Central memory CD8-positive, alpha-beta T cell (primary cell): ENCODE results near the gene EPHB2.

Experiments used
- ATAC-seq: fragments of 150-1000 bp; cut with Tn5 transposase; replicated peaks from 2 replicates; pipeline ENCODE4 v1.10.0; 2022; ENCODE audit warnings: mild to moderate bottlenecking, moderate FRiP score, moderate number of reproducible peaks; ENCODE audit not compliant: poor library complexity, severe bottlenecking; ENCODE audit errors: extremely low read depth
- DNase-seq, 2 donors: peaks; one replicate each; pipeline ENCODE4 v3.0.0; 2021; ENCODE audit warnings: low spot score in 2 of 2
- H3K27ac Mint-ChIP-seq: one replicate; pipeline ENCODE4 v1.8.0; 2022; ENCODE audit warnings: low read depth, mild to moderate bottlenecking, moderate library complexity, mixed read lengths
- H3K27me3 Mint-ChIP-seq: one replicate; pipeline ENCODE4 v1.8.0; 2022; ENCODE audit warnings: mixed read lengths
- H3K36me3 Mint-ChIP-seq: one replicate; pipeline ENCODE4 v1.8.0; 2022; ENCODE audit warnings: mild to moderate bottlenecking, moderate library complexity, mixed read lengths; ENCODE audit not compliant: insufficient read depth
- H3K4me1 Mint-ChIP-seq: one replicate; pipeline ENCODE4 v1.8.0; 2022; ENCODE audit warnings: mixed read lengths
- H3K4me3 Mint-ChIP-seq: one replicate; pipeline ENCODE4 v1.8.0; 2022; ENCODE audit warnings: mild to moderate bottlenecking, moderate library complexity, mixed read lengths
- H3K9me3 Mint-ChIP-seq: one replicate; pipeline ENCODE4 v1.8.0; 2022; ENCODE audit warnings: mixed read lengths

Gene EPHB2

DNA sequence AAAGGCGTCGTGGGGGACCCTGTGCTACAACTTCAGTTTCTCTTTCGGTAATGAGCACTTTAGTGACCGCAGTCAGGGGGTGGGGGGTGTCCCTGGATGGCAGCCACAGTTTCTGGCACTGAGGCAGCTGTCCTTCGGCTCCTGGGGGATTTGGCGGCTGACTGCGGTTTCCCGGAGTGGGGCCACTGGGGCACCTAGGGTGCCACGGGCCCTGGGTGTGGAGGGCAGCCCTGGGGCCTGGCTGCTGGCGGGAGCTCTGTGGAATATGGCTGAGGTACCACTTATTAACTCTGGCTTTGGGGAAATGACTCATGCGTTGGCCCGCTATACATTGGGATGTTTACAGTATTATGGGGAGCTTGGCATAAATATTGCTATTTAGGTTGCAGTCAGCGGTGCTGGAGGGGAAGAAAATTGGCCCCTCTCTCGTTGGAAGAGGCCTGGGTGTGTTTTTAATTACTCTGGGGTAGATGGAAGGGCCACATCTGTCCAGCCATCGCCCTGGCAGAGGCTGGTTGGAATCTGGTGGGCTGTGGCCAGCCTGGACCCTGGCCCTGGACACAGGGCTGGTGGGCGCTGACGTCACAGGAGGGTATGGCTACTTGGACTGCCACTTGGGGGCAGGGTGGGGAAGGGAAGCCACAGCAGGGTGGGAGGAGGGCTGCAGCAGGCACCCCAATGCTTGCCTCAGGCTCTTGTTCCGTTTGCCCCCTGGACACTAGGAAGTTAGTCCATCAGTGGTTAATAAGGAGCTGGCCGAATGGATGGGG is 2.0 kb downstream of the EPHB2 start:
- H3K27ac Mint-ChIP-seq = no peak overlapping the region
- no peak for ATAC-seq
- no peak for DNase-seq
- H3K9me3 Mint-ChIP-seq = no peaks in the 10 kb centered on the region
- H3K27me3 Mint-ChIP-seq = peaks cover 76% of the 10 kb centered on the region
- peak overlapping the region; percentile 59 for H3K4me3 Mint-ChIP-seq
- H3K36me3 Mint-ChIP-seq = peaks cover 5% of the 10 kb centered on the region
- H3K4me1 Mint-ChIP-seq = peaks cover 10% of the 10 kb centered on the region

DNA sequence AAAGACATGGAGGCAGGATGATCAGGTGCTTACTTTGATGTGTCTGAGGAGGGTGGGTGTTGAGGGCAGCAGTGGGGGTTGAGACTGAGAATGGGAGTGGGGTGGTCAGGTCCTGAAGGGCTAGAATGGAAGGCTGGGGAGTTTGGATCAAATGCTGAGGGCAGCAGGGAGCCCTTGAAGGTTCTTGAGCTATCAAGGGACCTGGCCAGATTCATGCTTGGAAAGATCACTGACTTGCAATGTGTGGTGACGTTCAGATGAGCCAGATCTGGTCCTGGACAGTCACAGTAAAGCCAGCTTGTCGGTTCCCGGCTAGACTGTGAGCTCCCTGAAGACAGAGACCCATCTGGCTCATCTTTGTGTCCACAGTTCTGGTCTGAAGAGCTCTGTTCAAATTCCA is 3.8 kb downstream of the EPHB2 start:
- Mint-ChIP-seq H3K27me3 (peaks cover 58% of the 10 kb centered on the region), H3K4me3 (no peak overlapping the region)
- DNase-seq = no peak

DNA sequence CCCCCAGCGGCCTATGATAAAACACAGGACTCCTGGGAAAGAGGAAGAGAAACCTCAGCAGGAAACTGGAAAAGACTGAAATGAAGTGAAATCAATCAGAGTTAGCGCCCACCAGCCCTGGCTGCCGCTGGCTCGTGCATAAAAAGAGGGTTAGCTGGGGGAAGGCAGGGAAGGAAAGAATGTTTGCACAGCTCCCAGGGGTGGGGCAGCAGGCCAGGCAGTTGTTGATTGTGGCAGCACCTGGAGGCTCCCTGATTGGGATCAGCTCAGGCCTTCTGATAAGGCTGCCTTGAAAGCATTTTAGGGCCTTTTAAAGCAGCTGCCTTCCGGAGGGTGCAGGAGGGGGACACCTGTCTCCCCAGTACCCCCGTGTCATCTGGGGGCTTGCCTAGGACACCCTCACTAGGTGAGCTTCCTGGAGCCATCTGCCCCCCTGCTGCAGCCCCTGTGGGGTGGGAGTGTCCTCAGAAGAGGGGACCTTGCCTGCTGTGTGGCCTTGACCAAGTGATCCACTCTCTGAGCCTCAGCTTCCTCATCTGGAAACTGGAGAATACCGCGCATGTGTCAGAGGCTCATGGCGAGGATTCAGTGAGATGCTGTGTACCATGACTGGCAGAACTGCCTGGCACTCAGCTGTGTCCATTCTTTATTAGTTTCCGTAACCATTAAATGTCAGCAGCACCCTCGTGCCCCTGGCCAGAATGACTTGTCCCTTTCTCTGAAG is 6.6 kb downstream of the EPHB2 start:
- H3K27me3 Mint-ChIP-seq = peaks cover 47% of the 10 kb centered on the region
- DNase-seq = no peak
- no peak overlapping the region for H3K4me3 Mint-ChIP-seq
- no peaks in the 10 kb centered on the region for H3K9me3 Mint-ChIP-seq
- H3K4me1 Mint-ChIP-seq = peaks cover 7% of the 10 kb centered on the region
- peaks cover 2% of the 10 kb centered on the region for H3K36me3 Mint-ChIP-seq
- no peak overlapping the region for H3K27ac Mint-ChIP-seq
- ATAC-seq = no peak

More for the DNA sequence above, 3.8 kb downstream of the EPHB2 start:
- peaks cover 10% of the 10 kb centered on the region for H3K4me1 Mint-ChIP-seq
- no peaks in the 10 kb centered on the region for H3K9me3 Mint-ChIP-seq
- peaks cover 2% of the 10 kb centered on the region for H3K36me3 Mint-ChIP-seq
- no peak overlapping the region for H3K27ac Mint-ChIP-seq
- no peak for ATAC-seq

DNA sequence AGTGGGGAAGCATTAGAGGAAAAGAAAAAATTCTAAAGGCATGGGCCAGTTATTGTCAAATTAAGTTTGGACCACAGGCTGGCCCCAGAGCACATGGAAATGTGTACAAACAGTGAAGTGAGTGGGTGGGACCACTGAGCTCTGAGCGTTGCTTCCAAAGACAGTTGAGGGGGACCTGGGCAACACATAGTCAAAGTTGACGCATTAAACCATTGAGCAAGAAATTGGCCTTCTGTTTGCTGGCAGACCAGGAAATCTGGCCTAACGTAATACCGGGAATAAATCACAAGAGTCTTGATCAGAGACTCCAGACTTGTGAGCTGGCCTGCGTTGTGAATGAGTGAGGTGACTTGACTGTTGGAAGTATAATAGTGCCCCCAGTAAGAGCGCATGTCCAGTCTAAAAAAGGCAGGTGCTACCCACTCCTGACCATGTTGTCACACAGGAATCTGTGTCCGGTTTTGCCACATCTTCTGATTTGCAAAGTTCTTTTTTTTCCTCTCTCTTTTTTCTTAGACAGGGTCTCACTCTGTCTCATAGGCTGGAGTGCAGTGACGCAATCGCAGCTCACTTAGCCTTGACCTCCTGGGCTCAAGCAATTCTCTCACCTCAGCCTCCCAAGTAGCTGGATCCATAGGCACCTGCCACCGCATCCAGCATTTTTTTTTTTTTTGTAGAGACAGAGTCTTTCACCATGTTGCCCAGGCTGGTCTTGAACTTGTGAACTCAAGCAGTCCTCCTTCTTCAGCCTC is 10.7 kb downstream of the EPHB2 start:
- Mint-ChIP-seq H3K27ac (no peak overlapping the region), H3K4me3 (no peak overlapping the region), H3K36me3 (no peaks in the 10 kb centered on the region), H3K4me1 (no peaks in the 10 kb centered on the region), H3K27me3 (peaks cover 9% of the 10 kb centered on the region), H3K9me3 (no peaks in the 10 kb centered on the region)
- ATAC-seq (no peak), DNase-seq (no peak)

DNA sequence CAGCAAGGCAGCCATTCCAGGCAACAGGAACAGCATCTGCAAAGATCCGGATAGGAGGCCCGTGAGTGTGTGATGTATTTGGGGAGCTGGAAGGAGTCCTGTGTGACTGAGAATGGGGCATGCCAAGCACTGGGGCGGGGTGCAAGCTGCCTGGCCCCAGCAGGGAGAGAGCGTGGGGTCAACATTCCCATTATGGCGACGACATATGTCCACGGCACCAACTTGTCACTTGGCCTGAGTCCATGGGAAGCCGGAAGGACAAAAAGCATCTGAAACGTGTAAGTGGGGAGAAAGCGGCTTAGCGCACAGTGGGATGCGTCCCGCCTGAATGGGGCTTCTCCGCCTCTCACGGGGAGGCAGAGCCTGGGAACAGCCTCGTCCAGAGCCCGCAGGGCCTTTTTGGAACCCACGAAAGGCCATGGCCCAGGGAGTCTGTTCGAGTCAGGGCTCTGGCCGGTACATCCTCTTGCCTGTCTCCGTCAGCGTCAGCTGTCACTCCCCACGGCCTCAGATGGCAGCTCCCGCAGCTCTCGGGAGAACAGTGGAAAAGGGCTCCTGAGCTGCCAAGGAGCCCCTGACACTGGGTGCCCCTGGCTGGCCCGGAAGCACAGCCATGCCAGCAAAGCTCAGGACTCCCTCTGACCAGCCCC is 12.4 kb downstream of the EPHB2 start:
- peaks cover 11% of the 10 kb centered on the region for H3K27me3 Mint-ChIP-seq
- DNase-seq (no peak), ATAC-seq (no peak)
- H3K4me1 Mint-ChIP-seq = no peaks in the 10 kb centered on the region
- no peaks in the 10 kb centered on the region for H3K36me3 Mint-ChIP-seq
- H3K27ac Mint-ChIP-seq = no peak overlapping the region
- H3K9me3 Mint-ChIP-seq = no peaks in the 10 kb centered on the region
- H3K4me3 Mint-ChIP-seq = no peak overlapping the region

DNA sequence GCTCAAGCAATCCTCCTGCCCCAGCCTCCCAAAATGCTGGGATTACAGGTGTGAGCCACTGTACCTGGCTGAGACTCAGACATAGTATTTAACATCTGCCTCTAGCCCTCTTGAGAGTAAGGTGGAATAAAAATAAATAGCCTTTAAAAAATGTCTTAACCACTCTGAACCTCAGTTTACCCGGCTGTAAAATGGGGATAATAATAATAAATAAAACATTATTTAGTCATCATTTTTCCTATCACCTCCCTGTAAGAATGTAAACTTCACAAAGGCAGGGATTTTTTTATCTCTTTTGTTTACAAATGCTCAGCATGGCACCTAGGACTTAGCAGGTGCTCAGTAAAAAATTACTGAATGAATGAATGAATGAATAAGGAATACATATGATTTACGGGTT is 17.2 kb downstream of the EPHB2 start:
- no peak for DNase-seq
- no peaks in the 10 kb centered on the region for H3K4me1 Mint-ChIP-seq
- no peak for ATAC-seq
- H3K9me3 Mint-ChIP-seq = no peaks in the 10 kb centered on the region
- H3K4me3 Mint-ChIP-seq = no peak overlapping the region
- peaks cover 11% of the 10 kb centered on the region for H3K27me3 Mint-ChIP-seq
- H3K36me3 Mint-ChIP-seq = peaks cover 2% of the 10 kb centered on the region
- H3K27ac Mint-ChIP-seq = no peak overlapping the region

DNA sequence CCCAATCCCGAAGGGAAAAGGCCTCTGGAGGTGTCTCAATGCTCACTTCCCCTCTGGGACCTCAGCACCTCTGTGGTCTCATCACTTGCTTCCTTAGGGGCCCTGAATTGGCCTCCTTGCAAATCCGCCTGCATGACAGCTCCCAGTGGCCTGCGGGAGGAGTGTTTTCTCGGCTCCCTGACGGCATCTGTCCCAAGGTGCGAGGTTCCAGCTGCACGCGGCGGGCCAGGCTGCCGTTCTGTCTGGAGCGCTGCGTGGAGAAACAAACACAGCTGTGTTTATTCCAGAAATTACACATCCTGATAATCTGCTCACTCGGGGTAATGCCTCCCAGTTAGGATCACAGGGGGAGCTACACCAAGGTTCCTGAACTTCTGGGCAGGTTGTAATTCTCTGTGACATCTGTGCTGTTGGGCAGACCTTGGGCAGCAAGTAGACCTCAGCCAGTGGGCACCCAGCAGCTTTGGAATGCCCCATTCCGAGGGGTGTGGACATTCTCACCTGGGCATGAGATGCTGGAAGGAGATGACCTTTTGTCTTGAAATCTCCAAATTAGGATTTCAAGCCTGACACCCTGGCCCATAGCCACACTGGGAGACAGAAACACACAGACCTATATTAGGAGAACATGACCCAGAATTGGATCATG is 18.2 kb downstream of the EPHB2 start:
- H3K36me3 Mint-ChIP-seq = peaks cover 2% of the 10 kb centered on the region
- peaks cover 11% of the 10 kb centered on the region for H3K27me3 Mint-ChIP-seq
- DNase-seq (no peak), ATAC-seq (no peak)
- H3K9me3 Mint-ChIP-seq = no peaks in the 10 kb centered on the region
- no peak overlapping the region for H3K4me3 Mint-ChIP-seq
- no peak overlapping the region for H3K27ac Mint-ChIP-seq
- H3K4me1 Mint-ChIP-seq = no peaks in the 10 kb centered on the region

DNA sequence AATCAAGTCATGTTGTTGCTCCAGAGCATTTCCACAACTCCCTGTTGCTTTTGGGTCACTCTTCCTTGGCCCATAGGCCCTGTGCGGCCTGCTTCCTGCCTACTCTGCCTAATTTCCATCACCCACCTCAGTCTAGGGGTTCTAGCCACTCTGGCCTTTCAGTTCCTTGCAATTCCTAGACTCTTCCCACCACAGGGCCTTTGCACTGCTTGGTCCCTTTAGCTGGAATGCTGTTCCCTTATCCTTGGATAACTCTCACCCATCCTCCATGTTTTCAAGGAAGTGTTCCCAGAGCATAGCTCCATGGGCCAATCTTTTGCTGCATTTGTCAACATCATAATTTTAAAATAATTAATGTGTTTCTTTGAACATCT is 18.7 kb downstream of the EPHB2 start:
- Mint-ChIP-seq H3K4me3 (no peak overlapping the region), H3K4me1 (no peaks in the 10 kb centered on the region), H3K36me3 (peaks cover 2% of the 10 kb centered on the region), H3K27ac (no peak overlapping the region), H3K9me3 (no peaks in the 10 kb centered on the region), H3K27me3 (peaks cover 11% of the 10 kb centered on the region)
- DNase-seq (no peak), ATAC-seq (no peak)

DNA sequence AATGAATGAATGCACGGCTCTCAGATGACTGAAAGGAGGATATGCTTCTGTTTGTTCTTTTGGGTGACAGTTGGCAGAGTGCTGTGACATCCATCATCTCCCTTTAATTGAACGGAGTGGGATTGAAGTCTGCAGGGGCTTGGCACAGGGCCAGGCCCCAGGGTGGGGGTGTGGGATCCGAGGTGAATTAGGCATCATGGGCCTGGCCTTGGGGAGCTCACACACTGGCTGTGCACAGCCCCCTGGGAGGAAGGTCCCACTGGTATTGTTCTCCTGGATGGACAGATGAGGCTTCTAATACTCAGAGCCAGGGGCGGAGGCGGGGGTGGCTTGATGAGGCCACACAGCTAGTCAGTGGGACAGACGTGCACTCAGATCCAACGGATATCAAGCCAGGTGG is 19.3 kb downstream of the EPHB2 start:
- ATAC-seq = no peak
- H3K4me1 Mint-ChIP-seq = no peaks in the 10 kb centered on the region
- no peak for DNase-seq
- H3K36me3 Mint-ChIP-seq = peaks cover 2% of the 10 kb centered on the region
- no peak overlapping the region for H3K4me3 Mint-ChIP-seq
- no peak overlapping the region for H3K27ac Mint-ChIP-seq
- H3K27me3 Mint-ChIP-seq = peaks cover 11% of the 10 kb centered on the region
- H3K9me3 Mint-ChIP-seq = no peaks in the 10 kb centered on the region

DNA sequence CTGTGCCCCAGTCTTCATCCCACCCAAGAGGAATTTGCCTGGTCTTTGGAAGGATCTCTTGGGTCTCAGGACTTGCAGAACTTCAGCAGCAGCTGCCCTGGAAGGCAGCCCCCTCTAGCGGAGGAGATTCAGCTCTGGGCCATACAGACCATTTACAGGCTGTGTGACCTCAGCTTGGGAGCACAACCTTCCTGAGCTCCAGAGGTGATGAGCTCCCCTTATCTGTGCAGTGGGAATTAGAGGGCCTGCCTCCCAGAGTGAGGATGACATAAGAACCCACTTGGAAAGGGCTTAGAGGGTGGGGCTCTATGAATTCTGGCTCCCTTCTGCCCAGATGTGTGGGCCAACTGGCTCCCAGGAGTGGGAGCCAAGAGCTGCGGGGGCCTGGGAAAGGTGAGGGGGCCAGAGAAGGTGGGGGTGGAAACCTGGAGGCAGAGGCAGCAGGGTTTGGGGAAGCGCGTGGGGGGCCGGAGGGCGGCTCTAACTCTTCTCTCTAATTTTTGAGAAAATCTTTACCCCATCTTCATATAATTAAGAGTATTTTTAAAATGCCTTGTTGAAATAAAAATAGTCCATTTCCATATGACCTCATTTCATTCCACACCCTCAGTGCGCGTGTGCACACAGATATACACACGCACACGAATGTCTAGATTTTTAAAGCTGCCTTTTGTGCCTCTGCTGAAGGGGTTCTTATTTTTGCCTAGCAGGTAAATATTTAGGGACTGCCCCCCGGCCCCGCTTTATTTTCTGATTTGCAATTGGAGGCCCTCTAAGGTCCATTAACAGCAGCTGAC is 21.5 kb downstream of the EPHB2 start:
- H3K4me3 Mint-ChIP-seq = no peak overlapping the region
- peaks cover 2% of the 10 kb centered on the region for H3K36me3 Mint-ChIP-seq
- no peak overlapping the region for H3K27ac Mint-ChIP-seq
- no peaks in the 10 kb centered on the region for H3K4me1 Mint-ChIP-seq
- DNase-seq (no peak), ATAC-seq (no peak)
- peaks cover under 1% of the 10 kb centered on the region for H3K27me3 Mint-ChIP-seq
- no peaks in the 10 kb centered on the region for H3K9me3 Mint-ChIP-seq

DNA sequence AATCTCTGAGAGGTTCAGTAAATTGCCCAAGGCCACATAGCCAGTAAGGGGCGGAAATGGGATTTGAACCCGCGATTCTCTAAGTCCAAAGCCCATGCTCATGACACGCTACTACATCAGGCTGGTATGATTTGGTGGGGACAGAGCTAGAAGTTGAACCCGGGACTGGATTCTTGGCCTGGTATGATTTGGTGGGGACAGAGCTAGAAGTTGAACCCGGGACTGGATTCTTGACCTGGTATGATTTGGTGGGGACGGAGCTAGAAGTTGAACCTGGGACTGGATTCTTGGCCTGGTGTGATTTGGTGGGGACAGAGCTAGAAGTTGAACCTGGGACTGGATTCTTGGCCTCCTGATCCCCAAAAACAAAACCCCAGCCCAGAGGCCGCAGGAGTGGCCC is 23.0 kb downstream of the EPHB2 start:
- DNase-seq (no peak), ATAC-seq (no peak)
- no peak overlapping the region for H3K4me3 Mint-ChIP-seq
- no peak overlapping the region for H3K27ac Mint-ChIP-seq
- H3K4me1 Mint-ChIP-seq = no peaks in the 10 kb centered on the region
- H3K36me3 Mint-ChIP-seq = peaks cover 2% of the 10 kb centered on the region
- no peaks in the 10 kb centered on the region for H3K9me3 Mint-ChIP-seq
- no peaks in the 10 kb centered on the region for H3K27me3 Mint-ChIP-seq
